ENCODE results near the gene P2RX3. TPM values are rescaled to one million over a fixed set of nuclear protein-coding genes. Genes with fewer than 3 reads are reported as not detected.

Gene P2RX3
- total RNA-seq, 2 experiments from 2014 or later, result not detected

- TF ChIP-seq, protein P1, sequence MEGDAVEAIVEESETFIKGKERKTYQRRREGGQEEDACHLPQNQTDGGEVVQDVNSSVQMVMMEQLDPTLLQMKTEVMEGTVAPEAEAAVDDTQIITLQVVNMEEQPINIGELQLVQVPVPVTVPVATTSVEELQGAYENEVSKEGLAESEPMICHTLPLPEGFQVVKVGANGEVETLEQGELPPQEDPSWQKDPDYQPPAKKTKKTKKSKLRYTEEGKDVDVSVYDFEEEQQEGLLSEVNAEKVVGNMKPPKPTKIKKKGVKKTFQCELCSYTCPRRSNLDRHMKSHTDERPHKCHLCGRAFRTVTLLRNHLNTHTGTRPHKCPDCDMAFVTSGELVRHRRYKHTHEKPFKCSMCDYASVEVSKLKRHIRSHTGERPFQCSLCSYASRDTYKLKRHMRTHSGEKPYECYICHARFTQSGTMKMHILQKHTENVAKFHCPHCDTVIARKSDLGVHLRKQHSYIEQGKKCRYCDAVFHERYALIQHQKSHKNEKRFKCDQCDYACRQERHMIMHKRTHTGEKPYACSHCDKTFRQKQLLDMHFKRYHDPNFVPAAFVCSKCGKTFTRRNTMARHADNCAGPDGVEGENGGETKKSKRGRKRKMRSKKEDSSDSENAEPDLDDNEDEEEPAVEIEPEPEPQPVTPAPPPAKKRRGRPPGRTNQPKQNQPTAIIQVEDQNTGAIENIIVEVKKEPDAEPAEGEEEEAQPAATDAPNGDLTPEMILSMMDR (IDR thresholded peaks at IDR 0.05), result no peak
- H3K27me3 ChIP-seq (ENCODE audit: control insufficient read depth in 1 of 2, insufficient read depth in 2 of 2, low read length in 2 of 2), result no peaks in the 10 kb centered on the region
- H3K27me3 Mint-ChIP-seq, result no peaks in the 10 kb centered on the region
- H3K36me3 Mint-ChIP-seq (ENCODE audit: low read depth), result peaks cover 79% of the 10 kb centered on the region
- H3K27ac Mint-ChIP-seq, result no peak overlapping the region
- intact Hi-C loops (cut with DNase I, micrococcal nuclease), result no loop called here
- H3K27ac ChIP-seq (ENCODE audit: low read depth in 1 of 2, low read length in 2 of 2), result no peak overlapping the region
- no peaks in the 10 kb centered on the region for H3K9me3 ChIP-seq (ENCODE audit: control insufficient read depth in 1 of 2, insufficient read depth in 1 of 2, low read length in 2 of 2)
- peaks cover 4% of the 10 kb centered on the region for H3K4me1 ChIP-seq (ENCODE audit: insufficient read depth, low read length)
- H3K4me3 ChIP-seq (ENCODE audit: low read length), result no peak overlapping the region
- peaks cover 54% of the 10 kb centered on the region for H3K36me3 ChIP-seq (ENCODE audit: insufficient read depth, low read length)
- no peaks in the 10 kb centered on the region for H3K4me1 Mint-ChIP-seq (ENCODE audit: low read depth)
- H3K4me3 Mint-ChIP-seq, result no peak overlapping the region
- ChIA-PET CTCF (no interaction called here), POLR2A (no interaction called here)
- DNase-seq, result no peak
- ATAC-seq (ENCODE audit: poor library complexity), result no peak
- H3K9me3 Mint-ChIP-seq, result no peaks in the 10 kb centered on the region
These were observed 71.4 kb downstream of the P2RX3 start for GRCh38 chr11:57409321-57410100.

DNA sequence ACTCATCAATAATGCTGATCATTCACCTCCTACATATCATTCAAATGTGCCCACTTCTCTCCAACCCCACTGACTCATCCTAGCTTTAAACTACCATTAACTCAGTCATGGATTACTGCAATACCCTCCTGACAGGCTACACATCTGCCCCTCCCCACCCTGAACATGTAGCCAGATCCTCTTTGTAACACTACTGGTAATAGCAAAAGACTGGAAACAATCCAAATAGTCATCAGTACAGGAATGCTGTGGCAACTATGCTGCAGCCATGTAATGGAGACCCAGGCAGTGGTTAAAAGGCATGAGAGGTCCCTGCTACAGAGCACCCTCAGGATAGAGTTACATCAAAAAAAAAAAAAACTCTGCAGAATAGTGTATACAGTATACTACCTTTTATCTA, 72.1 kb downstream of the P2RX3 start:
- H3K27me3 Mint-ChIP-seq, result no peaks in the 10 kb centered on the region
- H3K36me3 Mint-ChIP-seq (ENCODE audit: low read depth), result peaks cover 87% of the 10 kb centered on the region
- no peak overlapping the region for H3K27ac Mint-ChIP-seq
- Histone ChIP-seq H3K4me3 (ENCODE audit: low read length) (no peak overlapping the region), H3K27me3 (ENCODE audit: control insufficient read depth in 1 of 2, insufficient read depth in 2 of 2, low read length in 2 of 2) (no peaks in the 10 kb centered on the region), H3K4me1 (ENCODE audit: insufficient read depth, low read length) (peaks cover 4% of the 10 kb centered on the region), H3K36me3 (ENCODE audit: insufficient read depth, low read length) (peaks cover 61% of the 10 kb centered on the region), H3K27ac (ENCODE audit: low read depth in 1 of 2, low read length in 2 of 2) (no peak overlapping the region), H3K9me3 (ENCODE audit: control insufficient read depth in 1 of 2, insufficient read depth in 1 of 2, low read length in 2 of 2) (no peaks in the 10 kb centered on the region)
- CTCF ChIA-PET, result no interaction called here
- no peak overlapping the region for H3K4me3 Mint-ChIP-seq
- ATAC-seq (ENCODE audit: poor library complexity) (no peak), DNase-seq (peak in 2 of 14 experiments; percentile 8 to 24)
- H3K9me3 Mint-ChIP-seq, result no peaks in the 10 kb centered on the region
- POLR2A ChIA-PET, result no interaction called here
- H3K4me1 Mint-ChIP-seq (ENCODE audit: low read depth), result no peaks in the 10 kb centered on the region
- intact Hi-C loops (cut with DNase I, micrococcal nuclease), result no loop called here
- TF ChIP-seq, protein P1 (IDR thresholded peaks at IDR 0.05), result no peak

- CTCF ChIA-PET, result no interaction called here
- Mint-ChIP-seq H3K4me1 (ENCODE audit: low read depth) (no peaks in the 10 kb centered on the region), H3K27me3 (no peaks in the 10 kb centered on the region), H3K9me3 (no peaks in the 10 kb centered on the region), H3K36me3 (ENCODE audit: low read depth) (peaks cover 87% of the 10 kb centered on the region), H3K4me3 (no peak overlapping the region), H3K27ac (no peak overlapping the region)
- intact Hi-C loops (cut with DNase I, micrococcal nuclease), result no loop called here
- Histone ChIP-seq H3K27ac (ENCODE audit: low read depth in 1 of 2, low read length in 2 of 2) (no peak overlapping the region), H3K36me3 (ENCODE audit: insufficient read depth, low read length) (peaks cover 71% of the 10 kb centered on the region), H3K4me3 (ENCODE audit: low read length) (no peak overlapping the region), H3K4me1 (ENCODE audit: insufficient read depth, low read length) (no peaks in the 10 kb centered on the region), H3K27me3 (ENCODE audit: control insufficient read depth in 1 of 2, insufficient read depth in 2 of 2, low read length in 2 of 2) (no peaks in the 10 kb centered on the region), H3K9me3 (ENCODE audit: control insufficient read depth in 1 of 2, insufficient read depth in 1 of 2, low read length in 2 of 2) (no peaks in the 10 kb centered on the region)
- POLR2A ChIA-PET, result no interaction called here
- TF ChIP-seq, protein P1 (IDR thresholded peaks at IDR 0.05), result no peak
- no peak for DNase-seq
- ATAC-seq (ENCODE audit: poor library complexity), result no peak
These were observed 75.5 kb downstream of the P2RX3 start for GRCh38 chr11:57413681-57414080.
